Keratinocyte (primary cell): Measurements from ENCODE around the gene NGRN. TPM values are rescaled to one million over a fixed set of nuclear protein-coding genes. Genes with fewer than 3 reads are reported as not detected.
A peak's percentile ranks its signal among the peaks of the same experiment; 100 is the strongest.

Source experiments
- DNase-seq: peaks from one replicate; pipeline ENCODE4 v3.0.0-alpha.2; 2011; ENCODE audit warnings: low read depth, missing footprints, low spot score
- FAIRE-seq: peaks from 2 replicates; lab custom pipeline; 2011; peaks lifted over from hg19 to GRCh38; lab: Jason Lieb, UNC
- H2AFZ ChIP-seq: 2 replicates; pipeline ENCODE4 v1.6.0; 2012; ENCODE audit warnings: low read length, control low read depth, inconsistent platforms; ENCODE audit not compliant: control insufficient read depth
- H3K27ac ChIP-seq: 2 replicates; pipeline ENCODE4 v1.5.1; 2011; ENCODE audit warnings: low read length; ENCODE audit not compliant: control insufficient read depth, insufficient read depth
- H3K27me3 ChIP-seq: 3 replicates; pipeline ENCODE4 v1.6.0; 2011; ENCODE audit warnings: low read length; ENCODE audit not compliant: control insufficient read depth, insufficient read depth; ENCODE audit errors: extremely low read depth
- H3K36me3 ChIP-seq, 2 experiments: 2 replicates in 1 of 2; 3 replicates in 1 of 2; pipeline ENCODE4 v1.5.1; 2011; ENCODE audit warnings: low read length in 2 of 2, mild to moderate bottlenecking in 1 of 2; ENCODE audit not compliant: control insufficient read depth in 2 of 2, insufficient read depth in 2 of 2; ENCODE audit errors: extremely low read depth in 1 of 2
- H3K4me1 ChIP-seq: 3 replicates; pipeline ENCODE4 v1.5.1; 2011; ENCODE audit warnings: low read length; ENCODE audit not compliant: control insufficient read depth, insufficient read depth; ENCODE audit errors: extremely low read depth
- H3K4me2 ChIP-seq: 3 replicates; pipeline ENCODE4 v1.6.0; 2011; ENCODE audit warnings: low read depth, low read length; ENCODE audit not compliant: control insufficient read depth, insufficient read depth; ENCODE audit errors: extremely low read depth
- H3K4me3 ChIP-seq, 3 experiments: fragments of 200-600 bp in 1 of 3; sonication (generic) in 1 of 3; 2 replicates in 2 of 3; 3 replicates in 1 of 3; pipeline ENCODE4 v1.5.1; 2011 to 2016; ENCODE audit warnings: low read length in 3 of 3, mild to moderate bottlenecking in 3 of 3, control low read depth in 2 of 3, inconsistent platforms in 1 of 3, low read depth in 1 of 3, mixed read lengths in 1 of 3, mixed run types in 1 of 3, moderate library complexity in 1 of 3; ENCODE audit not compliant: control insufficient read depth in 2 of 3, insufficient read depth in 2 of 3; ENCODE audit errors: extremely low read depth in 1 of 3
- H3K79me2 ChIP-seq: 2 replicates; pipeline ENCODE4 v1.6.0; 2012; ENCODE audit warnings: low read length; ENCODE audit not compliant: control insufficient read depth, insufficient read depth
- H3K9ac ChIP-seq: 3 replicates; pipeline ENCODE4 v1.6.0; 2011; ENCODE audit warnings: low read length; ENCODE audit not compliant: control insufficient read depth, insufficient read depth; ENCODE audit errors: extremely low read depth
- H3K9me1 ChIP-seq: 3 replicates; pipeline ENCODE4 v1.6.0; 2011; ENCODE audit warnings: low read length; ENCODE audit not compliant: control insufficient read depth, insufficient read depth; ENCODE audit errors: extremely low read depth
- H3K9me3 ChIP-seq: 2 replicates; pipeline ENCODE4 v1.5.1; 2012; ENCODE audit warnings: low read depth, low read length; ENCODE audit not compliant: control insufficient read depth
- H4K20me1 ChIP-seq: 3 replicates; pipeline ENCODE4 v1.6.0; 2011; ENCODE audit warnings: low read length; ENCODE audit not compliant: control insufficient read depth, insufficient read depth; ENCODE audit errors: extremely low read depth
- EZH2 ChIP-seq: IDR thresholded peaks from one replicate; pipeline ENCODE4 v1.6.1; 2012; ENCODE audit warnings: inconsistent platforms, mild to moderate bottlenecking, low read length, moderate library complexity
- dilution Hi-C: fragments of 300-500 bp; cut with MboI; formaldehyde crosslinking; loops from one replicate; pipeline ENCODE4 v1.7.0; 2020; ENCODE audit warnings: low sequenced_read_pairs; ENCODE audit not compliant: extremely low pct_ligation_motif_present
- polyA plus RNA-seq, 5 experiments: library from polyadenylated mRNA; depleted of rRNA in 3 of 5; stranded (reverse) in 3 of 5; stranded (forward) in 1 of 5; unstranded in 1 of 5; fragments of >200 nt; gene quantifications; 1 replicate in 1 of 5; 2 replicates in 3 of 5; 3 replicates in 1 of 5; pipeline versions ENCODE4 v1.2.1 to v1.2.3, GENCODE V29; 2011 to 2012; ENCODE audit warnings: missing spikeins in 2 of 5, low read depth in 1 of 5, low replicate concordance in 1 of 5
- TF ChIP-seq, protein P1 (sequence below), 3 experiments: IDR thresholded peaks in 1 of 3; conservative IDR thresholded peaks in 1 of 3; optimal IDR thresholded peaks in 1 of 3; 2 replicates in 2 of 3; 3 replicates in 1 of 3; pipeline versions ENCODE3 to v1.5.1; 2011; ENCODE audit warnings: low read length in 3 of 3, mild to moderate bottlenecking in 3 of 3, moderate library complexity in 2 of 3, control low read depth in 1 of 3, inconsistent platforms in 1 of 3; ENCODE audit not compliant: insufficient read depth in 2 of 3; ENCODE audit errors: extremely low read depth in 1 of 3

NGRN gene
- polyA plus RNA-seq, 1 donor (not counting 4 experiments of a cell fraction or from before 2014, with no cell fraction given): 54.9 TPM

DNA sequence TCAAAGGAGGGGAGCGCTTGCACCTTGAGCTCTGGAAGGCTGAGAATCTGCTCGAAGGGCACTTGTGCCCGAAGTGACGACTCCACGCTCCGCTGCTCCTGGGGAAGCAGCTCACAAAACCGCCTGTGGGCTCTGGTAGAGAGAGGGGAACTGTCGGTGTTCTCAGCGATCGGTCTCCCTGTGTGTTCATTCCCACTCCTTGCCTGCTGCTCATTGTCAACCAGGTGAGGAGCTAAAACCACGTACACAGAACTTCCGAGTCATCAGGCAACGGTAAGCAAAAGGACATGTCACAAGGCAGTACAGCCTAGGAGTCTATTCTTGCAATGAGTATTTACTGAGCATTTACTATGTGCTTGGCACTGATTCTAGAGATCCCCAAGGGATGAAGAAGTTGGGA, 33.3 kb upstream of the NGRN start:
- H3K36me3 ChIP-seq: peaks cover 22 to 33% of the 10 kb centered on the region in 2 experiments
- no peak overlapping the region for H2AFZ ChIP-seq
- H3K9ac ChIP-seq: no peak overlapping the region
- no peaks in the 10 kb centered on the region for H3K9me1 ChIP-seq
- no peak overlapping the region for H3K27ac ChIP-seq
- peaks cover 3% of the 10 kb centered on the region for H4K20me1 ChIP-seq
- no peaks in the 10 kb centered on the region for H3K9me3 ChIP-seq
- H3K27me3 ChIP-seq: no peaks in the 10 kb centered on the region
- H3K4me1 ChIP-seq: peaks cover 25% of the 10 kb centered on the region
- H3K79me2 ChIP-seq: peaks cover 16% of the 10 kb centered on the region
- no peak for TF ChIP-seq EZH2
- TF ChIP-seq, protein P1, sequence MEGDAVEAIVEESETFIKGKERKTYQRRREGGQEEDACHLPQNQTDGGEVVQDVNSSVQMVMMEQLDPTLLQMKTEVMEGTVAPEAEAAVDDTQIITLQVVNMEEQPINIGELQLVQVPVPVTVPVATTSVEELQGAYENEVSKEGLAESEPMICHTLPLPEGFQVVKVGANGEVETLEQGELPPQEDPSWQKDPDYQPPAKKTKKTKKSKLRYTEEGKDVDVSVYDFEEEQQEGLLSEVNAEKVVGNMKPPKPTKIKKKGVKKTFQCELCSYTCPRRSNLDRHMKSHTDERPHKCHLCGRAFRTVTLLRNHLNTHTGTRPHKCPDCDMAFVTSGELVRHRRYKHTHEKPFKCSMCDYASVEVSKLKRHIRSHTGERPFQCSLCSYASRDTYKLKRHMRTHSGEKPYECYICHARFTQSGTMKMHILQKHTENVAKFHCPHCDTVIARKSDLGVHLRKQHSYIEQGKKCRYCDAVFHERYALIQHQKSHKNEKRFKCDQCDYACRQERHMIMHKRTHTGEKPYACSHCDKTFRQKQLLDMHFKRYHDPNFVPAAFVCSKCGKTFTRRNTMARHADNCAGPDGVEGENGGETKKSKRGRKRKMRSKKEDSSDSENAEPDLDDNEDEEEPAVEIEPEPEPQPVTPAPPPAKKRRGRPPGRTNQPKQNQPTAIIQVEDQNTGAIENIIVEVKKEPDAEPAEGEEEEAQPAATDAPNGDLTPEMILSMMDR (optimal IDR thresholded peaks at IDR 0.05 in 1 of 3, IDR thresholded peaks at IDR 0.05 in 1 of 3, conservative IDR thresholded peaks at IDR 0.05 in 1 of 3; ENCODE audit: extremely low read depth in 1 of 3, insufficient read depth in 2 of 3, low read length in 3 of 3): no peak
- dilution Hi-C loops: no loop called here
- peak overlapping the region; percentile 73 for H3K4me2 ChIP-seq
- peak overlapping the region in 2 of 3 experiments; percentile 9 to 18 for H3K4me3 ChIP-seq
- no peak for FAIRE-seq
- DNase-seq: no peak

DNA sequence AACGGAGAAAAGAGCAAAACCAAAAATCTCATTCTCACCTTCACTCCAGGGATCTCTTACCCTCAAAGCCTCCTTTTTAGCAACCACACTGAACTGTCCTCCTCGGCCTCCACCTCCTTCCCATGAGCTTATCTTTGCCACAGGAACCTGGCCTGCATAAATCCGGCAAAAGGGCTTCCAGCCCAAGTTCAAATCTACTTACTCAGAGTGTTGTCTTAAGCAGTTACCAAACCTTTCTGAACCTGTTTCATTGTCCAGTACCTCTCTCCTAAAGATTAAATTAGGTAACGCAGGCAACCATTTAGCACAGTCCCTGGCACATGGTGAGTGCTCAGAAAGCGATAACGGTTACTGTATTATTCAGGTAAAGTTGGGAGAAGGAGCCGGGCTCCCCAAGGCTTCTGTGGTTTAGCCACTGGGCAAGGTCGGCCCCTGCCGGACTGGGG, 32.5 kb upstream of the NGRN start:
- Histone ChIP-seq H3K9me3 (no peaks in the 10 kb centered on the region), H3K27ac (peak overlapping the region; percentile 78), H3K27me3 (no peaks in the 10 kb centered on the region), H3K79me2 (peaks cover 15% of the 10 kb centered on the region), H3K4me1 (peaks cover 25% of the 10 kb centered on the region), H2AFZ (no peak overlapping the region), H3K36me3 (peaks cover 18 to 26% of the 10 kb centered on the region in 2 experiments), H4K20me1 (peaks cover 3% of the 10 kb centered on the region), H3K4me3 (peak overlapping the region; percentile 70 to 76 (median 72)), H3K4me2 (peak overlapping the region; percentile 73), H3K9ac (peak overlapping the region; percentile 86), H3K9me1 (no peaks in the 10 kb centered on the region)
- FAIRE-seq (no peak), DNase-seq (no peak)
- TF ChIP-seq, protein P1 (optimal IDR thresholded peaks at IDR 0.05 in 1 of 3, IDR thresholded peaks at IDR 0.05 in 1 of 3, conservative IDR thresholded peaks at IDR 0.05 in 1 of 3; ENCODE audit: extremely low read depth in 1 of 3, insufficient read depth in 2 of 3, low read length in 3 of 3): peak; percentile 35 to 50 (median 42)
- TF ChIP-seq EZH2: no peak
- dilution Hi-C loops: no loop called here
